ENCODE measurements around the gene IL6ST.
"Not testable (repeated sequence)": the region's sequence is repeated elsewhere in the genome, so short reads cannot be mapped to it uniquely, and the experiment has no call there.

Gene IL6ST

DNA sequence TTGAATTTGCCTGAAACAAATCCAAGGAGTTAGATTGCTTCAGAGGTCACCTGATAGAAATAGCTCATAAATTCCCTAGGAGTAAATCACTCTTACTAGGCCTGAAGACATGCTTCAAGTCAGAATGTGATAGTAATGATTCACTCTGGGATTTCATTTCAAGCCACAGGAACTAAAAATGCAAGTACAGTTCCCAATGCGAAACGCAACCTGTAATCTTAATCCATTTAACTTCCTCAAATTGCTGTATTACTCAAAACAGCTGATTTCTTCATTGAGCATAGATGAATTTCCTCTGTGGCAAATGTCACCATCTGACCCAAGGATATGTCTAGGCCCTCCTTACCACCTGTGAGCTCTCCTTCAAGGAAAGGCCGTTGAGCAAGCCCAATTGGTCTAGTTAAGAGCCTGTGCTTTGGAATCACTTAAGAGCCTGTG, 32.1 kb upstream of the IL6ST start:
- DNase-seq (ENCODE audit: low read depth in 2 of 2), result peak; percentile 86 to 92
- TF ChIP-seq, protein P1, sequence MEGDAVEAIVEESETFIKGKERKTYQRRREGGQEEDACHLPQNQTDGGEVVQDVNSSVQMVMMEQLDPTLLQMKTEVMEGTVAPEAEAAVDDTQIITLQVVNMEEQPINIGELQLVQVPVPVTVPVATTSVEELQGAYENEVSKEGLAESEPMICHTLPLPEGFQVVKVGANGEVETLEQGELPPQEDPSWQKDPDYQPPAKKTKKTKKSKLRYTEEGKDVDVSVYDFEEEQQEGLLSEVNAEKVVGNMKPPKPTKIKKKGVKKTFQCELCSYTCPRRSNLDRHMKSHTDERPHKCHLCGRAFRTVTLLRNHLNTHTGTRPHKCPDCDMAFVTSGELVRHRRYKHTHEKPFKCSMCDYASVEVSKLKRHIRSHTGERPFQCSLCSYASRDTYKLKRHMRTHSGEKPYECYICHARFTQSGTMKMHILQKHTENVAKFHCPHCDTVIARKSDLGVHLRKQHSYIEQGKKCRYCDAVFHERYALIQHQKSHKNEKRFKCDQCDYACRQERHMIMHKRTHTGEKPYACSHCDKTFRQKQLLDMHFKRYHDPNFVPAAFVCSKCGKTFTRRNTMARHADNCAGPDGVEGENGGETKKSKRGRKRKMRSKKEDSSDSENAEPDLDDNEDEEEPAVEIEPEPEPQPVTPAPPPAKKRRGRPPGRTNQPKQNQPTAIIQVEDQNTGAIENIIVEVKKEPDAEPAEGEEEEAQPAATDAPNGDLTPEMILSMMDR (IDR thresholded peaks at IDR 0.05; ENCODE audit: low read depth, low read length), result no peak
- H3K4me3 ChIP-seq (replicated peaks in 1 of 2; ENCODE audit: low read depth in 2 of 2, low read length in 2 of 2), result no peak overlapping the region

DNA sequence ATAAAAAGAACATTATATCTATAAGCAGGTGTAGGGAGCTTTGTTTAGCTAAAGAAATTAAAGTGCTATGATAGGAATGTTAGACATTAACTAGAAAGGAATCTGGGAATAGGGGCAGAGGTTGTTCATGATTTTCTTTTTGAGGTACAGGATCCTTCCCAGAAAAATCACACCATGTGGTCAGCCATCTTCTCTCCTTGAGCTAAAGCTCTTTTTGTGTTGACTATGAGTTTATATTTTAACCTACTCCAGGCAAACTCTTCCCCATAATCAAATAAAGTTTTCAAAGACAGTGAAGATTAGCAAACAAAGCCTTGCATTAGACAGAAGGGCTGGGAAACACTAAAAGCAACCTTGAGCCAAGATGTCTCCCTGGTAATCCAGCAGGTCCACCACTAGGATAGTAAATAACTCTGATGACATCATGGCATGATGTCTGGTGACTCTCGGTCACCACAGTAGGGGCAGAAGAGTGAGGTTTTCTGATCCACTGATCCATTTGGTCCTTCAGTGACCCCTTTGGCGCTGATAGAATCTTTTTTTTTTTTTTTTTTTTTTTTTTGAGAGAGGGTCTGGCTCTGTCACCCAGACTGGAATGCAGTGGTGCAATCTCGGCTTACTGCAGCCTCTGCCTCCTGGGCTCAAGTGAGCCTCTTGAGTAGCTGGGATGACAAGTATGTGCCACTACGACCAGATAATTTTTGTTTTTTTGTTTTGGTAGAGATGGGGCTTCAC, 30.6 kb upstream of the IL6ST start:
- TF ChIP-seq, protein P1 (IDR thresholded peaks at IDR 0.05; ENCODE audit: low read depth, low read length), result no peak
- no peak overlapping the region for H3K4me3 ChIP-seq (replicated peaks in 1 of 2; ENCODE audit: low read depth in 2 of 2, low read length in 2 of 2)
- DNase-seq (ENCODE audit: low read depth in 2 of 2), result peak; percentile 15 to 16

DNA sequence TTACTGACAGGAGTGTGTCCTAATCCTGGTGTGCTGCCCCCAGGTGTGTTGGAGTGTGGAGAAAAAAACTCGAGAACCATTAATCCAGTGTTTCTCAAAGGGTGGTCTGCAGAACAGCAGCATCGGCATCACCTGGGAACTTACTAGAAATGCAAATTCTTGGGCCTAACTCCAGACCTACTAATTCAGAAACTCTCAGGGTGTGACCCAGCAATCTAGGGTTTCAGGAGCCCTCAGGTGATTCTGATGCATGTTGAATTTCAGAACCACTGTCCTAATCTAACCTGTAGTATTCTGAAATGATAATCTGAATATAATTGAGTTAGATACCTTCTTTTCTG, 30.0 kb upstream of the IL6ST start:
- no peak overlapping the region for H3K4me3 ChIP-seq (replicated peaks in 1 of 2; ENCODE audit: low read depth in 2 of 2, low read length in 2 of 2)
- TF ChIP-seq, protein P1 (IDR thresholded peaks at IDR 0.05; ENCODE audit: low read depth, low read length), result no peak
- no peak for DNase-seq (ENCODE audit: low read depth in 2 of 2)

DNA sequence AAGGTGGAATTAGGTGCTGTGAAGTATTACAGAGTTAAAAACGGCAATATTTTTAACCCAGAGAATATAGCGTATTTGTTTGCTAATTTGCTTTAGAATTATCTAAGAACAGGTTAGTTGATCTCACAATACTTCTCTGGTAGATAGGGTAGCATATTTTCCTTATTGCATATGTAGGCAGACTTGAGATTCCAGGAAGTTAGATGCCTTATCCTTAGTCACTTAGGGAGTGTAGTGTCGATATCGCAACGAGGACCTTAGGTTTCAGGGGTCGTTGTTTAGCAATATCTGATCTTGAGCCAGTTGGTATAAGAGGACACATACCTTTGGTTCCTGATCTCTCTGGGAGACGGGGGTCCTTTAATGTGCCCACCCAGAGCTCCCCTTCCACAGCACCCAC, 28.5 kb upstream of the IL6ST start:
- no peak for DNase-seq (ENCODE audit: low read depth in 2 of 2)
- TF ChIP-seq, protein P1 (IDR thresholded peaks at IDR 0.05; ENCODE audit: low read depth, low read length), result no peak
- H3K4me3 ChIP-seq (replicated peaks in 1 of 2; ENCODE audit: low read depth in 2 of 2, low read length in 2 of 2), result no peak overlapping the region

DNA sequence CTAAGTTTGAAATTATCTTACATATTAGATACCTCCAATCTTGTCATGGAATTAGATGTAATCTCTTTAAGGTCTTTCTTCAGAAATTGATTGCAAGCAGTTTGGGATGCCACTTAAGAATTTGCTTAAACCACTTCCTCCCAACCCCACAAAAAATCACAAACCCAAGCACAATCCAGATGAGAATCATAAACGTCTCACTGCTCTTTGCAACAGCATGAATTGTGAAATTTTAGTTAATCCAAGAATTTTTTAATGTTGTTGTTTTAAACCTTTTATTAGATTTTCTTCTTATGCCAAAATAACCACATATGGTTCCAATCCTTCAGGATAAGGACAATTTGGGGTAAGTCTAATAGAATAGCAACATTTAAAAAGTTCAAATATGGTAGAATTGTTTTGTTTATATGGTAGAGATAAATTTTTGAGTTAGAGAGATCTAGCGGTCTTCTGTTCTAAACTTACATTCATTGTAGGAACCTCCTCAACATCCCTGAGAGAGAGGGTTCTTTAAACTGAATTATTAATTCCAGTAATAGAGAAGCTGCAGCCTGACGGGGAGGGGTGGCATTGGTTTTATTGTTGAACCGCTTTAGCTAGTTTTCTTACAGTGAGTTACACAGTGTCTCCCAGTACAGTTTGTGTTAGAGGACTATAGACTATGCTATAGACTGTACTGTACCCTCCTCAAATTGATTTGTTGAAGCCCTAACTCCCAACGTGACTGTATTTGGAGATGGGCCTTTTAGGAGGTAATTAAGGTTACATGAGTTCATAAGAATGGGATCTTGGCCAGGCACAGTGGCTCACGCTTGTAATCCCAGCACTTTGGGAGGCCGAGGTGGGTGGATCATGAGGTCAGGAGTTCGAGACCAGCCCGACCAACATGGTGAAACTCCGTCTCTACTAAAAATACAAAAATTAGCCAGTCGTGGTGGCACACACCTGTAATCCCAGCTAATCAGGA, 24.8 kb upstream of the IL6ST start:
- no peak overlapping the region for H3K4me3 ChIP-seq (replicated peaks in 1 of 2; ENCODE audit: low read depth in 2 of 2, low read length in 2 of 2)
- TF ChIP-seq, protein P1 (IDR thresholded peaks at IDR 0.05; ENCODE audit: low read depth, low read length), result no peak
- peak; percentile 50 to 68 for DNase-seq (ENCODE audit: low read depth in 2 of 2)

DNA sequence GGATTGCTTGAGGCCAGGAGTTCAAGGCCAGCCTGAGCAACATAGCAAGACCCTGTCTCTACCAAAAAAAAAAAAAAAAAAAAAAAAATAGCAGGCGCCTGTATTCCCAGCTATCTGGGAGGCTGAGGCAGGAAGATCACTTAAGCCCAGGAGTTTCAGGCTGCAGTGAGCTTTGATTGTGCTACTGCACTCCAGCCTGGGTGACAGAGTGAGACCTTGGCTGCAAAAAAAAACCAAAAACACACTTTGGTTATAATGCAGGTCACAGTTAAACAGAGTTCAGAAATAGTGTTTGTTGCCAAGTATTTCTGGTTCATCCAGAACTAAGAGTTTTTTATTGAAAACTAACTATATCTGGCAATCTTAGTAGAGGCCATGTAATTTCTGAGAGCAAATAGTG, 24.1 kb upstream of the IL6ST start:
- TF ChIP-seq, protein P1 (IDR thresholded peaks at IDR 0.05; ENCODE audit: low read depth, low read length), result no peak
- DNase-seq (ENCODE audit: low read depth in 2 of 2), result no peak
- H3K4me3 ChIP-seq (replicated peaks in 1 of 2; ENCODE audit: low read depth in 2 of 2, low read length in 2 of 2), result no peak overlapping the region

DNA sequence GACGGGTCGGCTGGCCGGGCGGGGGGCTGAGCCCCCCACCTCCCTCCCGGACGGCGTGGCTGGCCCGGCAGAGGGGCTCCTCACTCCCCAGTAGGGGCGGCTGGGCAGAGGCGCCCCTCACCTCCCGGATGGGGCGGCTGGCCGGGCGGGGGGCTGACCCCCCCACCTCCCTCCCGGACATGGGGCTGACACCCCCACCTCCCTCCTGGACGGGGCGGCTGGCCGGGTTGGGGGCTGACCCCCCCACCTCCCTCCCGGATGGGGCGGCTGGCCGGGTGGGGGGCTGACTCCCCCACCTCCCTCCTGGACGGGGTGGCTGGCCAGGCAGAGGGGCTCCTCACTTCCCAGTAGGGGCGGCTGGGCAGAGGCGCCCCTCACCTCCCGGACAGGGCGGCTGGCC, 19.9 kb upstream of the IL6ST start:
- H3K4me3 ChIP-seq (replicated peaks in 1 of 2; ENCODE audit: low read depth in 2 of 2, low read length in 2 of 2); DNase-seq (ENCODE audit: low read depth in 2 of 2): not testable (repeated sequence)

DNA sequence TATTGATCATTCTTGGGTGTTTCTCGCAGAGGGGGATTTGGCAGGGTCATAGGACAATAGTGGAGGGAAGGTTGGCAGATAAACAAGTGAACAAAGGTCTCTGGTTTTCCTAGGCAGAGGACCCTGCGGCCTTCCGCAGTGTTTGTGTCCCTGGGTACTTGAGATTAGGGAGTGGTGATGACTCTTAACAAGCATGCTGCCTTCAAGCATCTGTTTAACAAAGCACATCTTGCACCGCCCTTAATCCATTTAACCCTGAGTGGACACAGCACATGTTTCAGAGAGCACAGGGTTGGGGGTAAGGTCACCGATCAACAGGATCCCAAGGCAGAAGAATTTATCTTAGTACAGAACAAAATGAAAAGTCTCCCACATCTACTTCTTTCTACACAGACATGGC, 19.2 kb upstream of the IL6ST start:
- not testable (repeated sequence) for DNase-seq (ENCODE audit: low read depth in 2 of 2); H3K4me3 ChIP-seq (replicated peaks in 1 of 2; ENCODE audit: low read depth in 2 of 2, low read length in 2 of 2)
